Testis (tissue), 3 donors: ENCODE data around the gene UNG. TPM values are rescaled to one million over a fixed set of nuclear protein-coding genes. Genes with fewer than 3 reads are reported as not detected.
"Not testable (repeated sequence)": the region's sequence is repeated elsewhere in the genome, so short reads cannot be mapped to it uniquely, and the experiment has no call there.

ENCODE experiments used
- DNase-seq: peaks from one replicate; pipeline ENCODE4 v3.0.0-alpha.2; 2019
- H3K27ac ChIP-seq, 2 donors: fragments of 200-600 bp; sonication (generic); one replicate each; pipeline ENCODE4 v1.5.1; 2019
- H3K27me3 ChIP-seq: fragments of 200-600 bp; sonication (generic); one replicate; pipeline ENCODE4 v1.5.1; 2019
- H3K36me3 ChIP-seq: fragments of 200-600 bp; sonication (generic); one replicate; pipeline ENCODE4 v1.5.1; 2017; ENCODE audit warnings: low read depth; ENCODE audit errors: missing control alignments
- H3K4me1 ChIP-seq: fragments of 200-600 bp; sonication (generic); one replicate; pipeline ENCODE4 v1.5.1; 2019
- H3K4me3 ChIP-seq, 2 donors: fragments of 200-600 bp; sonication (generic); one replicate each; pipeline ENCODE4 v1.5.1; 2017 to 2019
- H3K9me3 ChIP-seq: fragments of 200-600 bp; sonication (generic); one replicate; pipeline ENCODE4 v1.5.1; 2017
- CTCF ChIP-seq, 3 experiments: fragments of 450-650 bp in 2 of 3; fragments of 200-600 bp in 1 of 3; sonication (generic) in 1 of 3; IDR thresholded peaks; one replicate each; pipeline ENCODE4 v1.5.1; 2016 to 2019; ENCODE audit warnings: antibody characterized with exemption in 3 of 3, mild to moderate bottlenecking in 2 of 3, moderate library complexity in 1 of 3
- POLR2A ChIP-seq: fragments of 450-650 bp; IDR thresholded peaks from one replicate; pipeline ENCODE4 v1.6.1; 2017; ENCODE audit warnings: antibody characterized with exemption, mild to moderate bottlenecking, moderate library complexity
- WGBS, 2 donors: methylation state at CpG; one replicate each; pipeline ENCODE4 v1.1.5; 2018; 5-methylcytosine and 5-hydroxymethylcytosine counted together
- intact Hi-C: fragments of 100-400 bp; cut with DNase I; formaldehyde crosslinking; loops from one replicate; pipeline ENCODE4 v1.15.1; 2023; ENCODE audit warnings: low total_unique reads
- polyA plus RNA-seq: library from polyadenylated mRNA; stranded (reverse); fragments of 350-450 nt; fragmentation: Illumina TruSeq; extraction: RNeasy Lipid Tissue Mini Kit (QIAGEN cat#74804); gene quantifications from one replicate; pipeline ENCODE4 v1.2.3, GENCODE V29; 2014; ENCODE audit warnings: low read depth, low replicate concordance; ENCODE audit not compliant: insufficient read depth
- total RNA-seq, 2 donors: library from RNA; depleted of rRNA; stranded (reverse); fragments of >200 nt; gene quantifications; one replicate each; pipeline ENCODE4 v1.2.3, GENCODE V29; 2016

Gene UNG
- total and polyA plus RNA-seq, 3 donors from 2014 or later, result 55.3 to 81.5 (median 80.2) TPM

GRCh38 chr12:109137055-109137454, 39.7 kb downstream of the UNG start:
- Histone ChIP-seq H3K27ac (peak overlapping the region; percentile 16 to 69), H3K4me3 (no peak overlapping the region), H3K9me3 (no peaks in the 10 kb centered on the region), H3K27me3 (no peaks in the 10 kb centered on the region), H3K36me3 (no peaks in the 10 kb centered on the region), H3K4me1 (peaks cover 12% of the 10 kb centered on the region)
- intact Hi-C loops, result no loop called here
- no peak for DNase-seq
- no peak for TF ChIP-seq POLR2A
- TF ChIP-seq CTCF (IDR thresholded peaks at IDR 0.05), result no peak
- 64 to 77% methylated on average over 2 of the region's 2 CpGs for WGBS, 2 donors

- TF ChIP-seq POLR2A (no peak), CTCF (IDR thresholded peaks at IDR 0.05) (no peak)
- H3K36me3 ChIP-seq, result no peaks in the 10 kb centered on the region
- no peaks in the 10 kb centered on the region for H3K27me3 ChIP-seq
- intact Hi-C loops, result no loop called here
- no peak overlapping the region for H3K4me3 ChIP-seq
- no peaks in the 10 kb centered on the region for H3K9me3 ChIP-seq
- peak overlapping the region in 1 of 2 donors; percentile 66 for H3K27ac ChIP-seq
- H3K4me1 ChIP-seq, result peaks cover 8% of the 10 kb centered on the region
- whole genome bisulfite sequencing, 2 donors, result 63 to 74% methylated on average over 9 of the region's 9 CpGs
- no peak for DNase-seq
Observed at GRCh38 chr12:109139360-109139759, 42.0 kb downstream of the UNG start.

GRCh38 chr12:109139791-109140190, 42.4 kb downstream of the UNG start:
- intact Hi-C loops, result no loop called here
- Histone ChIP-seq H3K27me3 (no peaks in the 10 kb centered on the region), H3K4me1 (peaks cover 8% of the 10 kb centered on the region), H3K36me3 (no peaks in the 10 kb centered on the region), H3K4me3 (no peak overlapping the region), H3K27ac (peak overlapping the region in 1 of 2 donors; percentile 66), H3K9me3 (no peaks in the 10 kb centered on the region)
- TF ChIP-seq CTCF (IDR thresholded peaks at IDR 0.05), result no peak
- TF ChIP-seq POLR2A, result no peak
- DNase-seq, result no peak
- 72 to 81% methylated on average over 7 of the region's 7 CpGs for WGBS, 2 donors

GRCh38 chr12:109140560-109140959, 43.2 kb downstream of the UNG start:
- Histone ChIP-seq H3K27me3 (no peaks in the 10 kb centered on the region), H3K4me3 (no peak overlapping the region), H3K27ac (no peak overlapping the region), H3K36me3 (no peaks in the 10 kb centered on the region), H3K9me3 (no peaks in the 10 kb centered on the region), H3K4me1 (peaks cover 9% of the 10 kb centered on the region)
- 70 to 90% methylated on average over 4 of the region's 4 CpGs for WGBS, 2 donors
- no peak for DNase-seq
- intact Hi-C loops, result no loop called here
- no peak for TF ChIP-seq POLR2A
- no peak for TF ChIP-seq CTCF (IDR thresholded peaks at IDR 0.05)

GRCh38 chr12:109144224-109144623, 46.8 kb downstream of the UNG start:
- peaks cover 19% of the 10 kb centered on the region for H3K4me1 ChIP-seq
- WGBS, 2 donors, result 57 to 59% methylated on average over 4 of the region's 4 CpGs
- H3K36me3 ChIP-seq, result no peaks in the 10 kb centered on the region
- H3K4me3 ChIP-seq, result no peak overlapping the region
- no peaks in the 10 kb centered on the region for H3K27me3 ChIP-seq
- DNase-seq, result no peak
- no peak overlapping the region for H3K27ac ChIP-seq
- intact Hi-C loops, result no loop called here
- H3K9me3 ChIP-seq, result no peaks in the 10 kb centered on the region
- TF ChIP-seq POLR2A (no peak), CTCF (IDR thresholded peaks at IDR 0.05) (no peak)

- peaks cover 18% of the 10 kb centered on the region for H3K4me1 ChIP-seq
- H3K9me3 ChIP-seq, intact Hi-C loops, H3K4me3 ChIP-seq, DNase-seq, H3K36me3 ChIP-seq, H3K27me3 ChIP-seq: not testable (repeated sequence)
- WGBS, 2 donors, result 74 to 89% methylated on average over 1 of the region's 1 CpG
- H3K27ac ChIP-seq, result peak overlapping the region in 1 of 2 donors; percentile 22
Observed at GRCh38 chr12:109147126-109147525, 49.7 kb downstream of the UNG start.
